Body of pancreas (tissue), 4 donors: ENCODE results near the gene FBXO46. TPM values are rescaled to one million over a fixed set of nuclear protein-coding genes. Genes with fewer than 3 reads are reported as not detected.

Source experiments
- ATAC-seq: fragments of 150-250 bp; one replicate; pipeline ENCODE4 v1.9.1; 2016
- DNase-seq, 4 donors: peaks; one replicate each; pipeline ENCODE4 v3.0.0-alpha.2; 2019
- H3K27ac ChIP-seq, 4 donors: fragments of 200-600 bp; sonication (generic); 1 replicate in 3 of 4; 2 replicates in 1 of 4; pipeline versions ENCODE4 v1.5.1 to v1.6.1; 2016 to 2019; ENCODE audit warnings: mild to moderate bottlenecking in 1 of 4, mixed read lengths in 1 of 4, moderate library complexity in 1 of 4
- H3K27me3 ChIP-seq, 2 donors: fragments of 200-600 bp; sonication (generic); one replicate each; pipeline ENCODE4 v1.6.0; 2016; ENCODE audit warnings: mild to moderate bottlenecking in 1 of 2
- H3K36me3 ChIP-seq, 2 donors: fragments of 200-600 bp; sonication (generic); replicated peaks in 1 of 2; 2 replicates each; pipeline ENCODE4 v1.5.1; 2016; ENCODE audit warnings: low read depth in 2 of 2; ENCODE audit not compliant: insufficient read depth in 1 of 2
- H3K4me1 ChIP-seq: fragments of 200-600 bp; sonication (generic); one replicate; pipeline ENCODE4 v1.6.0; 2016
- H3K4me3 ChIP-seq, 2 donors: fragments of 200-600 bp; sonication (generic); 1 replicate in 1 of 2; 2 replicates in 1 of 2; pipeline ENCODE4 v1.5.1; 2016 to 2019
- H3K9me3 ChIP-seq, 3 donors: fragments of 200-600 bp; sonication (generic); 1 replicate in 2 of 3; 2 replicates in 1 of 3; pipeline ENCODE4 v1.5.1; 2016
- POLR2A ChIP-seq, 3 donors: fragments of 450-650 bp; IDR thresholded peaks; one replicate each; pipeline ENCODE4 v1.6.1; 2016; ENCODE audit warnings: antibody characterized with exemption in 3 of 3, mild to moderate bottlenecking in 2 of 3
- WGBS, 2 donors: methylation state at CpG; one replicate each; pipeline ENCODE4 v1.1.5; 2017; 5-methylcytosine and 5-hydroxymethylcytosine counted together
- intact Hi-C: fragments of 100-400 bp; cut with DNase I; formaldehyde crosslinking; loops from one replicate; pipeline ENCODE4 v1.15.1; 2023
- total RNA-seq, 2 donors: library from RNA; depleted of rRNA; stranded (reverse); fragments of >200 nt; gene quantifications; one replicate each; pipeline ENCODE4 v1.1.0, GENCODE V29; 2016
- TF ChIP-seq, protein P1 (sequence below), 7 experiments: fragments of 450-650 bp in 4 of 7; fragments of 200-600 bp in 3 of 7; sonication (generic) in 3 of 7; IDR thresholded peaks; one replicate each; pipeline ENCODE4 v1.5.1; 2016 to 2019; ENCODE audit warnings: antibody characterized with exemption in 7 of 7

FBXO46 gene
- total RNA-seq, 2 donors from 2014 or later, result 7.8 to 11.9 TPM

DNA sequence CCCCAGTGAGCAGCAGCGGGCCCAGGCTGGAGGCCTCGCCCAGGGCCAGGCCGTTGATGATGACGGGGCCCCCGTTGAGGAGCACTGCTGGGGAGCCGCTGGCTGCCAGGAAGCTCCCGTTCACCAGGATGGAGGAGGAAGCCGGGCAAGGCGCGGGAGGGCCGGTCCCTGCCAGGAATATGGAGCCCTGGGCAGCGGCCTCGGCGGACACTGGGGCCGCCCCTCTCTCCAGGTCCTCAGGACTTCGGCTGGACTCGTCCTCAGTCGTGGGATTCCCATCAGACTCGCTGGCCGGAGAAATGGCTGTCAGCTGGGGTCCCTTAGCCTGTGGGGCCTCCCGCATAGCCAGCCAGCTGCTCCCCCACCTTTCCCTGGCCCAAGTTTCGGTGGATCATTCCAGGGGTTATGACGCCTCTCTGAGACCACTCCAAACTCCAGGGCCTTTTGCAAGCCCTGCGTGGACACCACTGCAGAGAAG is 36.2 kb upstream of the FBXO46 start:
- DNase-seq (peak in 2 of 4 donors; percentile 32 to 54), ATAC-seq (no peak)
- no peaks in the 10 kb centered on the region for H3K27me3 ChIP-seq
- WGBS, 2 donors, result 22% methylated on average over 24 of the region's 24 CpGs; no CpG with 5 or more reads in 1 of the 2 donors
- no peak for TF ChIP-seq POLR2A (IDR thresholded peaks at IDR 0.05)
- TF ChIP-seq, protein P1, sequence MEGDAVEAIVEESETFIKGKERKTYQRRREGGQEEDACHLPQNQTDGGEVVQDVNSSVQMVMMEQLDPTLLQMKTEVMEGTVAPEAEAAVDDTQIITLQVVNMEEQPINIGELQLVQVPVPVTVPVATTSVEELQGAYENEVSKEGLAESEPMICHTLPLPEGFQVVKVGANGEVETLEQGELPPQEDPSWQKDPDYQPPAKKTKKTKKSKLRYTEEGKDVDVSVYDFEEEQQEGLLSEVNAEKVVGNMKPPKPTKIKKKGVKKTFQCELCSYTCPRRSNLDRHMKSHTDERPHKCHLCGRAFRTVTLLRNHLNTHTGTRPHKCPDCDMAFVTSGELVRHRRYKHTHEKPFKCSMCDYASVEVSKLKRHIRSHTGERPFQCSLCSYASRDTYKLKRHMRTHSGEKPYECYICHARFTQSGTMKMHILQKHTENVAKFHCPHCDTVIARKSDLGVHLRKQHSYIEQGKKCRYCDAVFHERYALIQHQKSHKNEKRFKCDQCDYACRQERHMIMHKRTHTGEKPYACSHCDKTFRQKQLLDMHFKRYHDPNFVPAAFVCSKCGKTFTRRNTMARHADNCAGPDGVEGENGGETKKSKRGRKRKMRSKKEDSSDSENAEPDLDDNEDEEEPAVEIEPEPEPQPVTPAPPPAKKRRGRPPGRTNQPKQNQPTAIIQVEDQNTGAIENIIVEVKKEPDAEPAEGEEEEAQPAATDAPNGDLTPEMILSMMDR (IDR thresholded peaks at IDR 0.05), result no peak
- H3K4me3 ChIP-seq, result peak overlapping the region; percentile 60 to 80
- peaks cover 58% of the 10 kb centered on the region for H3K4me1 ChIP-seq
- H3K9me3 ChIP-seq, result no peaks in the 10 kb centered on the region
- H3K36me3 ChIP-seq, result no peaks in the 10 kb centered on the region
- intact Hi-C loops, result no loop called here
- H3K27ac ChIP-seq, result peak overlapping the region; percentile 93 to 98 (median 98)

DNA sequence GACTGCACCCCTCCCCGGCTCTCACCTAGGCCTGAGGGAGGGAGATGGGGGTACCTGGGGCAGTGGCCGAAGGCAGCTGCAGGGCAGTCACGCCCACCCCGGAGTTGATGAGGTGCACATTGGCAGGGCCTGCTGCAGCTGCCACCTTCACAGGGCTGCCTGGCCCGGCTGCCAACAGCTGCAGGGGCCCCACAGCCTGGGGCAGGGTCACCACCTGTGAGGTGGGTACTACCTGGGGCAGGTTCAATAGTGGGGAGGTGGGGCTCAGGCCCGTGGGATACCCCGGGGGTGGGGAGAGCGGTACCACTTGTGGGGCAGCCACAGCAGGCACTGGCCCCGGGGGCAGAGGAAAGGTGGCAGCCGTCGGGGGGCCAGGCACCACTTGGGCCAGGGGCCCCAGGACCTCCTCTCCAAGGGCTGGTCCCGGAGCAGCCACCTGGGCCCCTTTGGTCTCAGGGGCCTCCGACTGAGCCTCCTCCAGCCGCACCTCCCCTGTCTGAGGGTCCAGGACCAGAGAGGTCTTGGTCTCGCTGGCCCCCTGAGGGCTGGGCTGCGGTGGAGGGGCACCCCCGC is 35.7 kb upstream of the FBXO46 start:
- H3K36me3 ChIP-seq, result no peaks in the 10 kb centered on the region
- TF ChIP-seq, protein P1 (IDR thresholded peaks at IDR 0.05), result no peak
- TF ChIP-seq POLR2A (IDR thresholded peaks at IDR 0.05), result peak in 1 of 3 donors; percentile 57
- H3K9me3 ChIP-seq, result no peaks in the 10 kb centered on the region
- peak overlapping the region; percentile 93 to 98 (median 98) for H3K27ac ChIP-seq
- DNase-seq (peak; percentile 69 to 86 (median 80)), ATAC-seq (no peak)
- no peaks in the 10 kb centered on the region for H3K27me3 ChIP-seq
- peaks cover 52% of the 10 kb centered on the region for H3K4me1 ChIP-seq
- intact Hi-C loops, result no loop called here
- peak overlapping the region in 1 of 2 donors; percentile 80 for H3K4me3 ChIP-seq
- 18 to 33% methylated on average over 3 to 16 of the region's 17 CpGs for WGBS, 2 donors

DNA sequence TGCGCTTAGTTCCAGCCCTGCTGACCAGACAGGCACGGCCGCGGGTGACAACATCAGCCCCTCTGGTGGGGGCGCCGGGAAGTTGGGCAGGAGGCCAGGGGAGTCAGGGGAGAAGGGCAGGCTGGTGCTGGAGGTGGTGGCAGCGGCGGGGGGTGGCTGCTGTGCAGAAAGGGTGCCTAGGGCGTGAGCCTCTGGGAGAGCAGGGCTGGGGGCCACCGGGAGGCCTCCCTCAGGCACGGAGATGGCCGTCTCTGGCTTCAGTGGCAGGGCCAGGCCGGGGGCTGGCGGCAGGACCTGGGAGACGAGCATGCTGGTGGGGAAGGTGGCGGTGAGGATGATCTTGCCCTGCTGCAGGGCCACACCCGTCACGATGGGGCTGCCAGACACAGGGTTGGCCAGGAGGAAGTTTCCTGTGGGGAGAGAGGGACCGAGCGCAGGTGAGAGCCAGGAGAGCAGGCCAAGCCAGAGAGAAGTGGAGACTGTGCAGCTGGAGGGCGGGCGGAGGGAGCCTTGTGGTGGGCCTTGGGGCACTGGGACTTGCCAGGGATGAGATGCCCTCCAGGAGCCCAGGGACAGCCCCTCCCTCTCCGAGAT is 35.1 kb upstream of the FBXO46 start:
- H3K9me3 ChIP-seq, result no peaks in the 10 kb centered on the region
- peaks cover 47% of the 10 kb centered on the region for H3K4me1 ChIP-seq
- H3K27ac ChIP-seq, result peak overlapping the region; percentile 93 to 98 (median 98)
- 55% methylated on average over 17 to 23 of the region's 23 CpGs for WGBS, 2 donors
- DNase-seq (peak in 1 of 4 donors; percentile 56), ATAC-seq (no peak)
- H3K27me3 ChIP-seq, result no peaks in the 10 kb centered on the region
- TF ChIP-seq, protein P1 (IDR thresholded peaks at IDR 0.05), result no peak
- H3K4me3 ChIP-seq, result no peak overlapping the region
- intact Hi-C loops, result no loop called here
- H3K36me3 ChIP-seq, result no peaks in the 10 kb centered on the region

DNA sequence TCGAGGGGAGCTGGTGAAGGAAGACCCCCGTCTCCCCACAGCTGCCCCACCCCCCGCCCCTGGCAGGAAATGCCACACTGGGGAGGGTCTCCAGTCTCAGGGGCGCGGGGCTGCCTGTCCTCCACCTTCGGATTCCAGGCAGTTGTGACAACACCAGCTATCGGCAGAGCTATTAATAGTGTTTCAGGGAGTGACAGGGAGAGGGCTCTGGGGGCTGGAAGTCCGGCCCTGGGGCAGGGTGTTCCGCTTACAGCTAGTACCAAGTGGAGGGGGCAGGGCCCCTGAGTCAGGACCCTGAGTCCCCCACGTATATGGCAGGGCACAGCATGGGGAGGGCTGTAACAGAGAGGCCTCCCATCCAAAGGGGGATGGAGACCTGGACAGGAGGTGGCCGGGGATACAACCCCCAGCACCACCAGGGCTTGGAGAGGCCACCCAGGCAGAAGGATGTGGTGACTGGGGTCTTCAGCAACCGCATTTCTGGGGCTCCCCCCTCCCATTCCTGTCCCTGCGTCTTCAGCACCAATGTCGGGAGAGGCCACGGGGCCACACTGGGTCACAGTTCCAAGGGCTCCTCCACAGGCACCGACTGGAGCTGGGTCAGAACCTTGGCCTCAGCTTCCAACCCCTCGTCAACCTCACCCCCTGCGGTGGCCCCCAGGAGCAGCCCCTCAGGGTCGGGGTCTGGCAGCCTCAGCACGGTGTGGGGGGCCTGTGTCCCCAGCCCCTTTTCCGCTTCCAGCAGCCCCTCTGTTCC is 34.4 kb upstream of the FBXO46 start:
- intact Hi-C loops, result no loop called here

More for the DNA sequence above, 34.4 kb upstream of the FBXO46 start:
- no peaks in the 10 kb centered on the region for H3K9me3 ChIP-seq
- H3K27ac ChIP-seq, result peak overlapping the region; percentile 93 to 98 (median 98)
- no peaks in the 10 kb centered on the region for H3K27me3 ChIP-seq
- ATAC-seq, result no peak
- no peak overlapping the region for H3K4me3 ChIP-seq
- peaks cover 40% of the 10 kb centered on the region for H3K4me1 ChIP-seq
- 48 to 49% methylated on average over 5 to 21 of the region's 21 CpGs for WGBS, 2 donors
- DNase-seq, result no peak
- TF ChIP-seq, protein P1 (IDR thresholded peaks at IDR 0.05), result no peak
- no peak for TF ChIP-seq POLR2A (IDR thresholded peaks at IDR 0.05)
- no peaks in the 10 kb centered on the region for H3K36me3 ChIP-seq
